CMK (cell line): Measurements from ENCODE around the gene KXD1.
"Not testable (repeated sequence)": the region's sequence is repeated elsewhere in the genome, so short reads cannot be mapped to it uniquely, and the experiment has no call there.

Experiments
- DNase-seq: peaks from one replicate; pipeline ENCODE4 v3.0.0-alpha.2; 2010; ENCODE audit warnings: low read depth

The KXD1 gene

GRCh38 chr19:18557411-18558201 lies at the start of gene KXD1:
Gene KXD1, plus strand, starts transcription at chr19:18557870. Its CDS starts 4,187 bp downstream, at chr19:18562057.
- peak; percentile 89 for DNase-seq

- no peak for DNase-seq
Measured at GRCh38 chr19:18508585-18508984, 49.1 kb upstream of the KXD1 start.

- no peak for DNase-seq
Measured at GRCh38 chr19:18510216-18510615, 47.5 kb upstream of the KXD1 start.

GRCh38 chr19:18513868-18514267 lies 43.8 kb upstream of the KXD1 start:
- no peak for DNase-seq

- no peak for DNase-seq
Measured at GRCh38 chr19:18514800-18515682, 42.6 kb upstream of the KXD1 start.

GRCh38 chr19:18515959-18516358 lies 41.7 kb upstream of the KXD1 start:
- DNase-seq, result no peak

- no peak for DNase-seq
Measured at GRCh38 chr19:18517606-18518005, 40.1 kb upstream of the KXD1 start.

GRCh38 chr19:18518639-18519038 lies 39.0 kb upstream of the KXD1 start:
- DNase-seq, result no peak

- DNase-seq, result no peak
Measured at GRCh38 chr19:18519962-18520847, 37.5 kb upstream of the KXD1 start.

- no peak for DNase-seq
Measured at GRCh38 chr19:18520848-18521691, 36.6 kb upstream of the KXD1 start.

GRCh38 chr19:18521692-18522123 lies 36.0 kb upstream of the KXD1 start, which contains the start of gene ELL:
Gene ELL, minus strand, starts transcription at chr19:18522070. Its CDS starts 15 bp downstream, at chr19:18522055.
- DNase-seq, result no peak

GRCh38 chr19:18522124-18522861 lies 35.4 kb upstream of the KXD1 start:
- DNase-seq, result peak; percentile 98

GRCh38 chr19:18522862-18523440 lies 34.7 kb upstream of the KXD1 start:
- not testable (repeated sequence) for DNase-seq

GRCh38 chr19:18523841-18524240 lies 33.8 kb upstream of the KXD1 start:
- DNase-seq, result no peak

GRCh38 chr19:18526316-18526715 lies 31.4 kb upstream of the KXD1 start:
- DNase-seq, result no peak

- no peak for DNase-seq
Measured at GRCh38 chr19:18529782-18530181, 27.9 kb upstream of the KXD1 start.

GRCh38 chr19:18531485-18531884 lies 26.2 kb upstream of the KXD1 start:
- no peak for DNase-seq

- no peak for DNase-seq
Measured at GRCh38 chr19:18532168-18532890, 25.3 kb upstream of the KXD1 start.

- no peak for DNase-seq
Measured at GRCh38 chr19:18533058-18533457, 24.6 kb upstream of the KXD1 start.
